Measurements from ENCODE around the gene TBCD.

DNA sequence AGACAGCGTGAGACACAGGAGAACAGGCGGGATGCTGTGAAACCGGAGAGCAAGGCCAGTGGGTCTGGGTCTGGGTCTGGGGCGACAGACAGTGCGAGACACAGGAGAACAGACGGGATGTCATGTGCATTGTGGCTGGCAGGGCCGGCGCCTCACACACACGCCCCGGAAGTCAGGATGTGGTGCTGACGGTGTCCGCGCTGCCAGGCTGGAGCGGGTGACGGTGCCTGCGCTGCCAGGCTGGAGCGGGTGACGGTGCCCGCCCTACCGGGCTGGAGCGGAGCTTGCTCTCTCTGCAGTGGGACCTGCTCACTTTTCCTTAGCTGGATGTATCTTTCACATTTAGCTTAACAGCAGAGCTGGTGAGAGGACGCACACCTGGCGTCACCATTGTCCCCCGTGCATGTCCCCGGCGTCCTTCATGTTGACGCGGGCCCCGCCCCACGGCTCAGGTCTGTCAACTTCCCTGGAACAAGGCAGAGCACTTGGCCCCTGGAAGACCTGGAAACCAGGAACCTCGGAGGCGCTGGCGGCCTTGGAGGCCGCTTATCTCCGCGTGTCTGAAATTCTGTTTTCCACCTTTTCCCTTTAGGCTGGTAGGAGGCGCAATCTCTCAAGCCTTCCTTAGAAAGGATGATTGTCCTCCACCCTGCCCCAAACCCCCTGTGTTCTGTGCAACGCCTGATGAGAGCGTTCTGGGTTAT is 131.0 kb downstream of the TBCD start:
- TF ChIP-seq, protein P1, sequence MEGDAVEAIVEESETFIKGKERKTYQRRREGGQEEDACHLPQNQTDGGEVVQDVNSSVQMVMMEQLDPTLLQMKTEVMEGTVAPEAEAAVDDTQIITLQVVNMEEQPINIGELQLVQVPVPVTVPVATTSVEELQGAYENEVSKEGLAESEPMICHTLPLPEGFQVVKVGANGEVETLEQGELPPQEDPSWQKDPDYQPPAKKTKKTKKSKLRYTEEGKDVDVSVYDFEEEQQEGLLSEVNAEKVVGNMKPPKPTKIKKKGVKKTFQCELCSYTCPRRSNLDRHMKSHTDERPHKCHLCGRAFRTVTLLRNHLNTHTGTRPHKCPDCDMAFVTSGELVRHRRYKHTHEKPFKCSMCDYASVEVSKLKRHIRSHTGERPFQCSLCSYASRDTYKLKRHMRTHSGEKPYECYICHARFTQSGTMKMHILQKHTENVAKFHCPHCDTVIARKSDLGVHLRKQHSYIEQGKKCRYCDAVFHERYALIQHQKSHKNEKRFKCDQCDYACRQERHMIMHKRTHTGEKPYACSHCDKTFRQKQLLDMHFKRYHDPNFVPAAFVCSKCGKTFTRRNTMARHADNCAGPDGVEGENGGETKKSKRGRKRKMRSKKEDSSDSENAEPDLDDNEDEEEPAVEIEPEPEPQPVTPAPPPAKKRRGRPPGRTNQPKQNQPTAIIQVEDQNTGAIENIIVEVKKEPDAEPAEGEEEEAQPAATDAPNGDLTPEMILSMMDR (IDR thresholded peaks at IDR 0.05; ENCODE audit: low read length), result no peak
- TF ChIP-seq EZH2 (optimal IDR thresholded peaks at IDR 0.05; ENCODE audit: low read depth, low read length), result no peak
- no peak for TF ChIP-seq EZH2phosphoT487 (IDR thresholded peaks at IDR 0.05; ENCODE audit: low read length)
